ENCODE results near the gene POLR3K. TPM values are rescaled to one million over a fixed set of nuclear protein-coding genes. Genes with fewer than 3 reads are reported as not detected.

POLR3K gene
- total RNA-seq, 1 experiment from 2014 or later, result 40.1 TPM

GRCh38 chr16:59440-60059 is 6.1 kb upstream of the POLR3K start (continued):
- TF ChIP-seq ZBTB43 (CRISPR knock-in tag; IDR thresholded peaks at IDR 0.05) (no peak), PRRX2 (CRISPR knock-in tag; IDR thresholded peaks at IDR 0.05) (no peak), ZNF671 (CRISPR knock-in tag; IDR thresholded peaks at IDR 0.05) (no peak)

GRCh38 chr16:58491-59439 is 5.4 kb upstream of the POLR3K start:
- Mint-ChIP-seq H3K4me3 (no peak overlapping the region), H3K36me3 (peaks cover 45% of the 10 kb centered on the region), H3K9me3 (no peaks in the 10 kb centered on the region), H3K27me3 (ENCODE audit: low read depth) (no peaks in the 10 kb centered on the region), H3K27ac (no peak overlapping the region), H3K4me1 (no peaks in the 10 kb centered on the region)
- POLR2A ChIA-PET, result no interaction called here
- CTCF ChIA-PET, result interaction anchor here (1.0 to 1.7 kb wide), 2 partner anchors 38 to 122 kb away, joined by 3 to 5 read pairs; partner anchors contain the start of gene HBQ1
- no peak for ATAC-seq
- DNase-seq (ENCODE audit: low spot score), result no peak
- no peak for TF ChIP-seq CTCF (IDR thresholded peaks at IDR 0.05)
- TF ChIP-seq CBFB (CRISPR knock-in tag; IDR thresholded peaks at IDR 0.05; ENCODE audit: low read depth), result no peak
- no peak for TF ChIP-seq ZNF121 (CRISPR knock-in tag; IDR thresholded peaks at IDR 0.05)
- no peak for TF ChIP-seq NFE2L1 (CRISPR knock-in tag; IDR thresholded peaks at IDR 0.05)
- no peak for TF ChIP-seq NFYB (CRISPR knock-in tag; conservative IDR thresholded peaks at IDR 0.05; ENCODE audit: low read depth)
- TF ChIP-seq RORB (CRISPR knock-in tag; IDR thresholded peaks at IDR 0.05), result no peak
- TF ChIP-seq E2F1 (CRISPR knock-in tag; IDR thresholded peaks at IDR 0.05), result no peak
- no peak for TF ChIP-seq FOXP4 (CRISPR knock-in tag; IDR thresholded peaks at IDR 0.05)
- no peak for TF ChIP-seq NR3C1 (CRISPR knock-in tag; conservative IDR thresholded peaks at IDR 0.05; ENCODE audit: low read depth)
- no peak for TF ChIP-seq ZBTB21 (CRISPR knock-in tag; IDR thresholded peaks at IDR 0.05; ENCODE audit: borderline replicate concordance)
- no peak for TF ChIP-seq CDX4 (CRISPR knock-in tag; IDR thresholded peaks at IDR 0.05; ENCODE audit: borderline replicate concordance)
- no peak for TF ChIP-seq ZNF232 (CRISPR knock-in tag; IDR thresholded peaks at IDR 0.05)
- TF ChIP-seq ETV6 (CRISPR knock-in tag; IDR thresholded peaks at IDR 0.05), result no peak
- no peak for TF ChIP-seq SP1 (CRISPR knock-in tag; conservative IDR thresholded peaks at IDR 0.05)
- TF ChIP-seq GRHL2 (CRISPR knock-in tag; IDR thresholded peaks at IDR 0.05; ENCODE audit: insufficient replicate concordance, severe bottlenecking), result no peak
- TF ChIP-seq AR (CRISPR knock-in tag; IDR thresholded peaks at IDR 0.05), result no peak
- TF ChIP-seq ZNF425 (CRISPR knock-in tag; conservative IDR thresholded peaks at IDR 0.05), result no peak
- TF ChIP-seq NFATC4 (CRISPR knock-in tag; IDR thresholded peaks at IDR 0.05), result no peak
- TF ChIP-seq EMX1 (CRISPR knock-in tag; IDR thresholded peaks at IDR 0.05), result no peak
